GM04503 (cell line): ENCODE results near the gene GANAB.
"Not testable (repeated sequence)": the region's sequence is repeated elsewhere in the genome, so short reads cannot be mapped to it uniquely, and the experiment has no call there.

Source experiments
- DNase-seq: peaks from one replicate; pipeline ENCODE4 v3.0.0-alpha.2; 2012; ENCODE audit warnings: low read depth

GANAB gene

DNA sequence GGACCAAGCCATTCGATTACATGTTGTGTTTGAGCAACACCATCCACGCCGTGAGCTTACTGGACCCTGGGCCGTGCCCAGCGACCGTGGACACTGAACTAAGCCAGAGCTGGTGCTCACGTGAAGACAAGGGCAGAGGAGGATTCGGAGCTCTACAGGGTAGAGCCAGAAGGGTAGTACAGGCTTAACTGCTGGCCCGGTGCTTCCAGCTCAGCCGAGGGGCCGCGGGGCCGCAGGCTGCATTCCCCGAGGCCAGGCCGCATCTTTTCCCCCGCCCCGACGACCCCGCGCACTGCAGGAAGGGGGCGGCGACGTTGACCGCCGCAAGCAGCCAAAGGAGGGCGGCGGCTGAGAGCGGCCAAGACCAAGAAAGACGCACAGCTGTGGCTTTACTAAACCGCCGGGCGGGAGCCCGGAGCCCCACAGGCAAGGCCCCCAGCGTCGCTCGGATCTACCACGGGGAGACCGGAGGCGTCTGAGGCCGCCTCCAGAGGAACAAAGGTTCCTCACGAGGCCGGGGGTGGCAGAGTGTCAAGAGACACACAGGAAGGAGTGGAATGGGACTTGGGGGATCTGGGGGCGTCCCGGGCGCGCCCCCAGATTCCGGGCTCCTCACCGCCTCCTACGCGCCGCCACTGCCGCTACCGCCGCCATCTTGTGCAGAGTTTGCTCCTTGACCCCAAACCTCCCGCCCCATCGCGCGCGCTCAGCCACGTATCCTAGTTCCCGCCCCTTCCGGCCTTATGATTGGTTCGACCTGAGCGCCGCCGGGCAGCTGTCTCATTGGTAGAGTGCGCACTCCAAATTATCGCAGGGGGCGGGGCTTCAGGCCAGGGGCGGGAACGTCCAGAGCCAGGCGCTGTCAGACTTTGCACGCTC lies at the start of gene GANAB:
Gene GANAB (minus strand): TSS at position 668 of the 879 bp plus-strand sequence. CDS start 14 bp downstream, at position 654.
- DNase-seq = peak; percentile 87

- DNase-seq = no peak
Observed at GRCh38 chr11:62694455-62695167, 48.2 kb upstream of the GANAB start.

GRCh38 chr11:62693624-62694023 lies 47.2 kb upstream of the GANAB start:
- DNase-seq = not testable (repeated sequence)

DNA sequence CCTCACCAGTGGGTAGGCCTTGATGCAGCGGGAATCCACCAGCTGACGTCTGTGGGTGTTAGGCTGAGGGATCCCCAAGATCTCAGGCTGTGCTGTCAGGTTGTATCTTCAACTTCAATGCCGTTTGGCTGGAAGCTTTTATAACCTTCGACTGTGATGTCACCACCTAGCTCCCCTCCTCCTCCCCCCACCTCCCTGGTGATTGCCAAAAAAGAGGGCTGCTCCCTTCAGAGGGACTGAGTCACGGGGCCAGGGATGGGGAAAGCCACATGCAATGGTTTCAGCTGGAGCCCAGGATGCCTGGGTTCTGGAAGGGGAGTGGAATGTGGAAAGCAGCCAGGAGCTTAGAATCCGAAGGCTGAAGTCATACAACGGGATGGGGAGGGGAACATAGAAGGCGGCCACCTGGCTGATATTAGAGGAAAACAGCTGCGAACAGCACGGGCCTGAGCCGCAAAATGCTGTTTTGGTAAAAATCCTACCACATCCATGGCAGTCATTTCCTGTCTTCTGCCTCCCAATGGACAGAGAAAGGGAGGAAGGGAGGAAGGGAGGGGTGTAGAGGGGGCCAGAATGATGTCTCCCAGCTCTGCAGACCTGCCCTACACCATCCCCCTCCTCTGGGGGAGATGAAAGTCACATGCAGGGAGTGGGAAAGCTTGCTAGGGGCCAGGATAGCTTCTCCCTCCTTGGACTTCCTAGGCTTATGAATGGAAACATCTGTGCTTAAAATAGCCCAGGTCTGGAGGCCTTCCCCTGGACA lies 43.2 kb upstream of the GANAB start, which contains the start of gene LRRN4CL:
Gene LRRN4CL (minus strand): TSS at position 110 of the 763 bp plus-strand sequence. CDS start 1,022 bp downstream, outside the sequence.
- DNase-seq = peak; percentile 94

GRCh38 chr11:62688491-62688890 lies 42.1 kb upstream of the GANAB start:
- no peak for DNase-seq

- DNase-seq = no peak
Observed at GRCh38 chr11:62687508-62688396, 41.3 kb upstream of the GANAB start.

- no peak for DNase-seq
Observed at GRCh38 chr11:62682518-62682917, 36.1 kb upstream of the GANAB start.

GRCh38 chr11:62680825-62681240 lies 34.4 kb upstream of the GANAB start:
- DNase-seq = peak; percentile 65

GRCh38 chr11:62678770-62679696 lies 32.6 kb upstream of the GANAB start, which contains the start of gene UBXN1:
UBXN1 (minus strand) TSS chr11:62679073; CDS start chr11:62678923, 150 bp downstream.
- peak; percentile 94 for DNase-seq

DNA sequence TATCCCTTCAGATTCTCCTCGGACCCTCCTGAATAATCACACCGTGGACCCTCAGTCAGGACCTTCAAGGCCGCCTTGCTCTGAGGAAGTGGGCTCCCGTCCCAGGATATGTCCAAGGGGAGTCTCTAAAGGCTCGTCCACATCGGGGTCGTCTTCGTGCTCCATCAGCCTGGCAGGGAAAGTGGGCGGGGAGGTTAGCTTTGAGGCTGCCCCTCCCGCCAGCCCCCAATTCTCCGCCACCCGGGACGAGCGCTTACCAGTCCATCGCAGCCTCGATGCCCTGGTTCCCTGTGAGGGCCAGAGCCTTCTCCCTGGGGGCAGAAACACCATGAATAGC lies 32.0 kb upstream of the GANAB start:
- no peak for DNase-seq

DNA sequence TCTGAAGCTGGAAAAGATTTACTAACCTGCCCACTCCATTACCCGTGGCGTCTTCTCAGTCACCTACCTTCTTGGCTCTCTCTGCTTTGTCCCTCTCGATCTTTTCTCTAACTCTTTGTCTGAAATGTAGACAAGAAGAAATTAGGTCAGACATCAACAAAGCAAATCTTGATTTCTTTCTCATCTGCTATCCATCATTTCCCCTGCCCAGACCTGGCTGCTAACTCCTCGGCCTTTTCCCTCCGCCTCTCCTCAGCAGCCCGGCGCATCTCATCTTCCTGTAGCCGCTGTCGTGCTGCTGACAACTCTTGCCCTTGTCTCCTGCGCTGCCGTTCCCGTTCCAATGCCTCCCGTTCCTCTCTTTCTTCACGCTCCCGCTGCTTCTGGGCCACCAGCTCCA lies 31.3 kb upstream of the GANAB start:
- no peak for DNase-seq

- no peak for DNase-seq
Observed at GRCh38 chr11:62677156-62677555, 30.7 kb upstream of the GANAB start.

DNA sequence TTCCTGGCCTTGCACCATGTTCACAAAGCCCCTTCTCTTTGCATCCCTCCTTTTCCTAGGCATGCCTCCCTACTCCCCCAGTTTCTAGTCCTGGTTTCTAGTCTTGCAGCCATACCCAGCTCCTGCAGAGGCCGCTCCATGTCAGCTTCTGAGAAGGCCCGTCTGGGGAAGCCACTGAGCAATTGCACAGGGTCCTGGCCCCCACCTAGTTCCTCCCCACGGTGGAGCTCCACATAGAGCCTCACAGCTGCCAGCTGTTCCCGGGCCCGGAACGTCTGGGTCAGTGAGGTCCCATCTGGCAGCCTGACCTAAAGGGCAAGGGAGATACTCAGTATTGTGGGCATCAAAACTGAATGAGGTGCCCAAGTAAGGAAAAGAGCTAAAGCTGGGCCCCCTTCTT lies 30.3 kb upstream of the GANAB start:
- no peak for DNase-seq

- DNase-seq = not testable (repeated sequence)
Observed at GRCh38 chr11:62675415-62675814, 29.0 kb upstream of the GANAB start.

- no peak for DNase-seq
Observed at GRCh38 chr11:62673196-62673525, 26.7 kb upstream of the GANAB start.

DNA sequence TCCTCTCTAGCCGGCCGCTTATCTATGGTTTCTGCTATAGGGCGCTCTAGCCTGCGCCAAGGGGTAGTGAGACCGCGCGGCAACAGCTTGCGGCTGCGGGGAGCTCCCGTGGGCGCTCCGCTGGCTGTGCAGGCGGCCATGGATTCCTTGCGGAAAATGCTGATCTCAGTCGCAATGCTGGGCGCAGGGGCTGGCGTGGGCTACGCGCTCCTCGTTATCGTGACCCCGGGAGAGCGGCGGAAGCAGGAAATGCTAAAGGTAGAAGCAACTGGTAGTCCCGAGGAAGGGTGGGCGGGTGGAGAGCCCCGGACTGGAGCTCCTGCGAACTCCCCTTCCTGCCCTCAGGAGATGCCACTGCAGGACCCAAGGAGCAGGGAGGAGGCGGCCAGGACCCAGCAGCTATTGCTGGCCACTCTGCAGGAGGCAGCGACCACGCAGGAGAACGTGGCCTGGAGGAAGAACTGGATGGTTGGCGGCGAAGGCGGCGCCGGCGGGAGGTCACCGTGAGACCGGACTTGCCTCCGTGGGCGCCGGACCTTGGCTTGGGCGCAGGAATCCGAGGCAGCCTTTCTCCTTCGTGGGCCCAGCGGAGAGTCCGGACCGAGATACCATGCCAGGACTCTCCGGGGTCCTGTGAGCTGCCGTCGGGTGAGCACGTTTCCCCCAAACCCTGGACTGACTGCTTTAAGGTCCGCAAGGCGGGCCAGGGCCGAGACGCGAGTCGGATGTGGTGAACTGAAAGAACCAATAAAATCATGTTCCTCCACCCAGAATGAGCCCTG lies 25.4 kb upstream of the GANAB start, which contains the start of the genes LBHD1 and UQCC3:
Gene LBHD1 (minus strand): TSS at position 660 of the 782 bp plus-strand sequence. CDS start 2,236 bp downstream, outside the sequence.
Gene UQCC3 (plus strand): TSS at position 66 of the 782 bp plus-strand sequence. CDS start 73 bp downstream, at position 139.
- peak; percentile 47 for DNase-seq

GRCh38 chr11:62671236-62671607 lies 24.8 kb upstream of the GANAB start:
- no peak for DNase-seq

- DNase-seq = no peak
Observed at GRCh38 chr11:62669420-62670161, 23.2 kb upstream of the GANAB start.
